ENCODE results near the gene COMMD9. TPM values are rescaled to one million over a fixed set of nuclear protein-coding genes. Genes with fewer than 3 reads are reported as not detected.

Gene COMMD9
- total RNA-seq, 1 donor from 2014 or later = 42.3 TPM

DNA sequence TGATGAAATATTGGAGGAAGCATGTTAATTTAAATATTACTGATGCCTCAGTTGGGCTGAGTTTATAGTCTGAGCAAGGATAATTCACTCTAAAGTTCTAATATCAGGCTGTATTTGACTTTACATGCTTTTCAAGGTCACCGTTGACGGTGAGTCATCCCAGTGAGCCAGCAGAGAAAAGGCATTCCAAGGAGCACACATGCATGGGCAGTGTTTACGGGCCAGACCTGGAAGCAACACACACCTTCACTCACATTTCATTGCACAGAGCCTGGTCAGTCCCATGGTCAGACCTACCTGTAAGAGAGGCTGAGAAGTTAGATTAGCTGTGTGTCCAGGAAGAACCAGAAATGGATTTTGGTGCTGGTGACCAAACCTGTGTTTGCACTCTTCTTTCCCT lies 53.5 kb downstream of the COMMD9 start:
- no peaks in the 10 kb centered on the region for H3K36me3 Mint-ChIP-seq (ENCODE audit: low read depth)
- DNase-seq = no peak
- no peak overlapping the region for H3K4me3 Mint-ChIP-seq
- H3K27me3 Mint-ChIP-seq = peaks cover 7% of the 10 kb centered on the region
- no peaks in the 10 kb centered on the region for H3K4me1 Mint-ChIP-seq
- H3K27ac Mint-ChIP-seq = no peak overlapping the region
- intact Hi-C loops (cut with micrococcal nuclease) = no loop called here
- H3K9me3 Mint-ChIP-seq = no peaks in the 10 kb centered on the region

DNA sequence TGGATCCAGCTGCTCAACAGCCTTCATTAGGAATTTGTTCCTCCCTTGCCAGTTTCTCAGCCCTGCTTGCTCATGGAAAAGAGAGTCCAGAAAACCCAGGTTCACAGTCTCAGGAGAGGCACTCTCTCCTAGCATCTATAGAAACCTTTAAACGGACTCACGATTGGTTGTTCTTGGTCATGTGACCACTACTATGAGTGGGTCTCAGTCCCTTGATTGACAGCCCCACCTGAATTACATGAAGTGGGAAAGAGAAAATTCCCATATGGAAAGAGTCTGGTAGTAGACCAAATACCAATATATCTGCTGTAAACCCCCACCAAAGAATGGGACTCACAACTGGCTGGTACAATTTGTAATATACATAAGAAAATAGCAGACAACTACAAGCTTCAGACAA lies 54.4 kb downstream of the COMMD9 start:
- intact Hi-C loops (cut with micrococcal nuclease) = no loop called here
- H3K36me3 Mint-ChIP-seq (ENCODE audit: low read depth) = no peaks in the 10 kb centered on the region
- H3K4me3 Mint-ChIP-seq = no peak overlapping the region
- peaks cover 9% of the 10 kb centered on the region for H3K27me3 Mint-ChIP-seq
- H3K27ac Mint-ChIP-seq = no peak overlapping the region
- H3K9me3 Mint-ChIP-seq = no peaks in the 10 kb centered on the region
- DNase-seq = no peak
- no peaks in the 10 kb centered on the region for H3K4me1 Mint-ChIP-seq

DNA sequence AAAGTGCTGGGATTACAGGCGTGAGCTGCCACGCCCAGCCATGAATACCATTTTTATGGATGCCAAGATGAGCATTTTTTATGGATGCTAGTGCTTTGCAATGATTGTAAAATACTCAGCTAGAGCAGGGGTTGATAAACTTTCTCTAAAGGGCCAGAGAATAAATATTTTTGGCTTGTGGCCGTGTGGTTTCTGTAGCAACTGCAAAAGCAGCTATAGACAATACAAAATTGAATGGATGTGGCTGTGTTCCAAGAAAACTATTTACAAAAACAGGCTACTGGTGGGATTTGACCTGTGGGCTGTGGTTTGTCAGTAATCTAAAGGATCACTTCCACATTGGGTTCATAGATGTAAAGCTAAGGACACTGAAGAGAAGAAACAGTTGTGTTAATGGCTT lies 56.0 kb downstream of the COMMD9 start:
- Mint-ChIP-seq H3K4me1 (no peaks in the 10 kb centered on the region), H3K27ac (no peak overlapping the region), H3K4me3 (no peak overlapping the region), H3K27me3 (peaks cover 9% of the 10 kb centered on the region), H3K36me3 (ENCODE audit: low read depth) (no peaks in the 10 kb centered on the region), H3K9me3 (no peaks in the 10 kb centered on the region)
- no peak for DNase-seq
- intact Hi-C loops (cut with micrococcal nuclease) = no loop called here

DNA sequence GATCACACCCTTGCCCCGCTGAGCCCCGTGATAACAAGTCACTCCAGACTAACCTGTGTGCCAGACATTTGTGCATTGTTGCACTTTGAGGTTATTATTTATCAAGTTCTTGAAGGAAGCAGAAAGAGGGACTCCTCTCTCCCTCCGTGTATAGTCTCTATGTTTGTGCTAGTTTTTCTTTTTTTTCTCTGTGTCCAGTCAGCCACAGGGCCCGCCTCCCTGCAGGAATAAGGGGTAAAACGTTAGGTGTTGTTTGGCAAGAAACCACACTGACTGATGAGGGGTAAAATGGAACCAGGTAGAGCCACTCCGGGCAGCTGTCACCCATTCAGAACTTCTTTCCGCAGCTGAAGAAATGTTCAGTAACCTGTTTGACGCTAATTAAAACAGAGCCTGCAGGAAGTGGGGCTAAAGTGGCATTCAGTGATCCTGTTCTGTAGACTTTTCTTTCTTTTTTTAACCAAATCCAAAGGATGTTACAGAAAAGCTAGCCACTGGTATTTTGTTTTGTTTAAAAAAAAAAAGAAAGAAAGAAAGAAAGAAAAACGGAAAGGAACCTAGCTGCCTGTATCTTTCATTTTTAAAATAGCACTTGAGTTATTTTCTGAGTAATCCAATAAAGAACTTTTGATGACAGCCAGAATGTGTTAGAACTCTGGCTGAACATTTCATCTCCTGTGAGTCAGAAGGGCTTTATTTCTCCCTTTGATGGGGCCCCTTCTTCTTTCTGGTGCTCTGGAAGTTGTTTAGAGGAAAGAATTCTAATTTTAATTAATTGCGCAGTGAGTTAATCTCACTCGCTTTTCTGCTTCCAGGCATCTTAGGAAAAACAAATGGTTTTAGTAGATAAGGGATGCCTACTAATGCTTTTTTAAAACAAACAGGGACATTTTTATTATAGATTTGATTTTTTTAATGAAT lies 58.2 kb downstream of the COMMD9 start:
- Mint-ChIP-seq H3K4me1 (no peaks in the 10 kb centered on the region), H3K27me3 (peaks cover 9% of the 10 kb centered on the region), H3K4me3 (no peak overlapping the region), H3K9me3 (no peaks in the 10 kb centered on the region), H3K36me3 (ENCODE audit: low read depth) (no peaks in the 10 kb centered on the region), H3K27ac (no peak overlapping the region)
- no peak for DNase-seq
- intact Hi-C loops (cut with micrococcal nuclease) = no loop called here

- intact Hi-C loops (cut with micrococcal nuclease) = no loop called here
- H3K4me3 Mint-ChIP-seq = no peak overlapping the region
- H3K4me1 Mint-ChIP-seq = no peaks in the 10 kb centered on the region
- H3K36me3 Mint-ChIP-seq (ENCODE audit: low read depth) = no peaks in the 10 kb centered on the region
- H3K9me3 Mint-ChIP-seq = no peaks in the 10 kb centered on the region
- DNase-seq = no peak
- no peak overlapping the region for H3K27ac Mint-ChIP-seq
- peaks cover 9% of the 10 kb centered on the region for H3K27me3 Mint-ChIP-seq
These were observed 60.0 kb downstream of the COMMD9 start for GRCh38 chr11:36229091-36229705.

DNA sequence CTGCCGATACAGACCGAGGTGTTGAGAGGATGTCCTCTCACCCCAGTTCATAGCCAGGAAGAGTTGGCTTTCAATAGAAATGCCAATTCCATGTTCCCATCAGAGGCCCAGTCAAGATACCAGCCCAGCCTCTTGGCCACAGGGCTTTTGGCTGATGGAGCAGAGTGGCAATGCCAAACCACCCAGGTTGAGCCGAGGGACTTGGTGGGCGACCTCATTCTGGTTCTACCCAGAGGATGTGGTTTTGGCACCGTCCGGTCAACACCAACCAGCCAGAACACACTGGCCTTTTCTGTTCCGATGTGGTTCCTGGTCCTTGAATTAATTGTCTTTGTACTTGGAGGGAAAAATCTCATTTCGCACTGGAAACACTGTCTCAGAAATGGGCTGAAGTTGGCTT lies 60.5 kb downstream of the COMMD9 start:
- Mint-ChIP-seq H3K27me3 (peaks cover 9% of the 10 kb centered on the region), H3K4me1 (no peaks in the 10 kb centered on the region), H3K4me3 (no peak overlapping the region), H3K36me3 (ENCODE audit: low read depth) (no peaks in the 10 kb centered on the region), H3K27ac (no peak overlapping the region), H3K9me3 (no peaks in the 10 kb centered on the region)
- DNase-seq = no peak
- intact Hi-C loops (cut with micrococcal nuclease) = no loop called here

DNA sequence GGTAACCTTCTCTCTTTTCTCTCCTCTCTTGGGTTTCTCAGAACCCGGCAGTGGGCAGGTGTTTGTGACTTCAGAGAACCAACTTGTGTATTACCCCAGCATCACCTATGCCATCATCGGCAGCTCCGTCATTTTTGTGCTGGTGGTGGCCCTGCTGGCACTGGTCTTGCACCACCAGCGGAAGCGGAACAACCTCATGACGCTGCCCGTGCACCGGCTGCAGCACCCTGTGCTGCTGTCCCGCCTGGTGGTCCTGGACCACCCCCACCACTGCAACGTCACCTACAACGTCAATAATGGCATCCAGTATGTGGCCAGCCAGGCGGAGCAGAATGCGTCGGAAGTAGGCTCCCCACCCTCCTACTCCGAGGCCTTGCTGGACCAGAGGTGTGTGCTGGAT lies 62.2 kb downstream of the COMMD9 start:
- no peaks in the 10 kb centered on the region for H3K36me3 Mint-ChIP-seq (ENCODE audit: low read depth)
- H3K27me3 Mint-ChIP-seq = peaks cover 7% of the 10 kb centered on the region
- H3K9me3 Mint-ChIP-seq = no peaks in the 10 kb centered on the region
- intact Hi-C loops (cut with micrococcal nuclease) = no loop called here
- H3K4me3 Mint-ChIP-seq = no peak overlapping the region
- H3K27ac Mint-ChIP-seq = no peak overlapping the region
- no peaks in the 10 kb centered on the region for H3K4me1 Mint-ChIP-seq
- DNase-seq = no peak

DNA sequence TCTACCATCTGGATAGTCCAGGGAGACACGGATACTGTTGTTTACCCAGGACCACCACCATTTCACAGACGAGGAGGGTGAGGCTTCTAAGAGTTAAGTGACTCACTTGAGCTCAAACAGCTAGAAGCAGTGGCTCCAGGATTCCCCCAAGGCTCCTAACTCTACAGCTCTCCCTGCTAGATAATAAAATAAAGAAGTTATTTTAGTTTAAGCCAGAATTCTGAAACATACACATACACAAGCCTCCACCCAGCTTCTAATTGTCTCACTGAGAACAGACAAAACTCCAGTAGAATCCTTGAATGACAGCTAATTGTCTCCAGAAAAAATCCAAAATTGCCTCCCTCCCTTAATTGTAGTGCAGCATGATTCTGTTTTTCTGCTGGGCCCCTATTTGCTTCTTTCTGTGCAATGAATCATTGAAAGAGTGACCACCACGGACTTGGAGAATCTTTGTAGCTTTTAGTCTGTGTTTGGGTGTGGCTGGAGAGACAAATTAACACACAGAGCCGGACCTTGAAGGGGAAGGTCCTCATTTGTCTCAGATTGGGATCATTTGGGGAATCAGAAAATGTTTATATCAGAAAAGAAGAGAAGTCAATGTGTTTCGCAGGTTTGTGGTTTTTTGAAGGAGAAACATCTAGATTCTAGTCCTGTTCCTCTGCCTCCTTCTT lies 64.9 kb downstream of the COMMD9 start:
- Mint-ChIP-seq H3K27ac (no peak overlapping the region), H3K4me1 (no peaks in the 10 kb centered on the region), H3K27me3 (no peaks in the 10 kb centered on the region), H3K9me3 (peaks cover 7% of the 10 kb centered on the region), H3K36me3 (ENCODE audit: low read depth) (no peaks in the 10 kb centered on the region), H3K4me3 (no peak overlapping the region)
- intact Hi-C loops (cut with micrococcal nuclease) = no loop called here
- no peak for DNase-seq

DNA sequence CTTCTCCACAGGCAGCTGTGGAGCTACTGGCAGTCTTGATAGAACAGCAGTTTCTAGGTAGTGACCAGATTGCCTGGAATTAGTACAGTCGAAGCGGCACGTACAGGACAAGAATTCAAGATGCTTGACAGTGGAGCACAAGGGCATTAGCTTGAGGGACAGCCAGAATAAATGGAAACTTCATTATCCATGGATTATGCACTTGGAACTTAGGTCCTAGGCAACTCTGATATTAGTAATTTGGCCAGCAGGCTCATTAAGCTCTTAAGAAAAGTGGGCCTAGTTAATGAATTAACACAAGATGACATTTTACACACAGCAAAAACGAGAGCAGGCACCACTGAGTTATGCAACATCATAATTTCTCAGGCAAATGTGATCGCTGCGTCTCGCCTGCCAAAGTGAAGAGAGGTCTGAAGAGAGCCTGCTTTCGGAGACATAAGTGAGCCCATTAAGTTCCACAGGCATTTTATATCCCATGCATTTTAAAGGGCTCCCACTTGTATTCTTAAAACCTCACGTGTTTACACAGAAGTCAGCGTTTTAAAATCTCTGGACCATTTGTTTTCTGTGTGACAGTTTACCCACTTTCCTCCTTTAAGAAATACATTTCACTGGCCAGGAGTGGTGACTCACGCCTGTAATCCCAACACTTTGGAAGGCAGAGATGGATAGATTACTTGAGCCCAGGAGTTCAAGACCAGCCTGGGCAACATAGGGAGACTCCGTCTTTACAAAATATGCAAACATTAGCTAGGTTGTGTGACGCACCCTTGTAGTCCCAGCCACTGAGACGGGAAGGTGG lies 66.2 kb downstream of the COMMD9 start:
- peaks cover 7% of the 10 kb centered on the region for H3K9me3 Mint-ChIP-seq

More for the DNA sequence above, 66.2 kb downstream of the COMMD9 start:
- Mint-ChIP-seq H3K27me3 (no peaks in the 10 kb centered on the region), H3K36me3 (ENCODE audit: low read depth) (no peaks in the 10 kb centered on the region), H3K4me3 (no peak overlapping the region), H3K4me1 (no peaks in the 10 kb centered on the region), H3K27ac (no peak overlapping the region)
- no peak for DNase-seq
- intact Hi-C loops (cut with micrococcal nuclease) = no loop called here

Other genes starting within 250 kb of the COMMD9 start
- 52.3 and 54.5 TPM in 2 replicates for gene PRR5L, start 6.9 kb upstream of the COMMD9 start, total RNA-seq
- gene TRAF6, start 220.8 kb upstream of the COMMD9 start, total RNA-seq = 10.9 and 11.5 TPM in 2 replicates